ENCODE measurements around the gene DOHH. TPM values are rescaled to one million over a fixed set of nuclear protein-coding genes. Genes with fewer than 3 reads are reported as not detected.

Gene DOHH
- total and polyA plus RNA-seq, 2 experiments from 2014 or later: 19.0 to 34.7 TPM

- H3K9me3 Mint-ChIP-seq: no peaks in the 10 kb centered on the region
- no peak overlapping the region for H3K27ac ChIP-seq (ENCODE audit: low read depth)
- H3K4me2 ChIP-seq: no peak overlapping the region
- H3K27me3 Mint-ChIP-seq (ENCODE audit: insufficient read depth, low read depth, poor library complexity): peaks cover 15% of the 10 kb centered on the region
- H3K27me3 ChIP-seq (ENCODE audit: insufficient read depth): no peaks in the 10 kb centered on the region
- no peak overlapping the region for H3K4me3 Mint-ChIP-seq
- no peaks in the 10 kb centered on the region for H3K36me3 ChIP-seq (ENCODE audit: insufficient read depth)
- H3K27ac Mint-ChIP-seq: no peak overlapping the region
- peaks cover 5% of the 10 kb centered on the region for H3F3A ChIP-seq (replicated peaks; ENCODE audit: low read depth)
- no peak for TF ChIP-seq CTCF (conservative IDR thresholded peaks at IDR 0.05; ENCODE audit: low read depth in 2 of 2)
- no peak for TF ChIP-seq ZNF331 (CRISPR knock-in tag; IDR thresholded peaks at IDR 0.05; ENCODE audit: low read depth)
- no peak for TF ChIP-seq POLR2AphosphoS5 (IDR thresholded peaks at IDR 0.05; ENCODE audit: low read depth)
- no peak for TF ChIP-seq ZNF462 (CRISPR knock-in tag; IDR thresholded peaks at IDR 0.05)
- TF ChIP-seq NANOG (IDR thresholded peaks at IDR 0.05; ENCODE audit: borderline replicate concordance): no peak
- no peak for TF ChIP-seq JUNB (IDR thresholded peaks at IDR 0.05; ENCODE audit: unreplicated experiment)
- no peak for TF ChIP-seq STAT1 (IDR thresholded peaks at IDR 0.05; ENCODE audit: unreplicated experiment)
- no peak for TF ChIP-seq REST (IDR thresholded peaks at IDR 0.05; ENCODE audit: unreplicated experiment)
- TF ChIP-seq CREB1 (CRISPR knock-in tag; IDR thresholded peaks at IDR 0.05; ENCODE audit: low read depth): no peak
- no peak for TF ChIP-seq EZH2 (IDR thresholded peaks at IDR 0.05; ENCODE audit: low read depth, unreplicated experiment)
- no peak for TF ChIP-seq ETS1 (IDR thresholded peaks at IDR 0.05)
- no peak for TF ChIP-seq ZNF114 (CRISPR knock-in tag; IDR thresholded peaks at IDR 0.05)
- no peak for TF ChIP-seq EZH2phosphoT487 (IDR thresholded peaks at IDR 0.05; ENCODE audit: unreplicated experiment)
- H3K4me3 ChIP-seq: no peak overlapping the region
- peaks cover 14% of the 10 kb centered on the region for H3K4me1 Mint-ChIP-seq
- H3K4me1 ChIP-seq (ENCODE audit: insufficient read depth): peaks cover 6% of the 10 kb centered on the region; the same call in 1 of the 2 replicates
- DNase-seq (ENCODE audit: low spot score): no peak
- H4K20me1 ChIP-seq (replicated peaks; ENCODE audit: insufficient read depth): no peaks in the 10 kb centered on the region
- H3K9me2 ChIP-seq (ENCODE audit: insufficient read depth): no peaks in the 10 kb centered on the region
- ATAC-seq: no peak
- H3K79me2 ChIP-seq (replicated peaks; ENCODE audit: insufficient read depth): no peaks in the 10 kb centered on the region
- no peak overlapping the region for H2AFZ ChIP-seq
- H3K36me3 Mint-ChIP-seq (ENCODE audit: low read depth): no peaks in the 10 kb centered on the region
Observed at GRCh38 chr19:3441986-3442329, 58.5 kb downstream of the DOHH start.
